AG04450 (cell line): ENCODE data around the gene DNMT3A. TPM values are rescaled to one million over a fixed set of nuclear protein-coding genes. Genes with fewer than 3 reads are reported as not detected.

Experiments used
- CTCF ChIA-PET: fragments of 300-600, 350-600 bp; formaldehyde crosslinking; extraction: SDS; loops from one replicate; lab custom pipeline; 2022; ENCODE audit warnings: antibody characterized with exemption, inconsistent platforms; lab: Charles Lee
- POLR2A ChIA-PET: fragments of 350-600 bp; formaldehyde crosslinking; extraction: SDS; loops from one replicate; lab custom pipeline; 2021; ENCODE audit warnings: antibody characterized with exemption, inconsistent platforms; lab: Yijun Ruan, JAX
- DNase-seq: peaks from one replicate; pipeline ENCODE4 v3.0.0-alpha.2; 2011; ENCODE audit warnings: low read depth, low spot score
- H3K27ac ChIP-seq: one replicate; pipeline ENCODE4 v1.5.1; 2012; ENCODE audit warnings: low read depth, low read length, control low read depth
- H3K27me3 ChIP-seq: one replicate; pipeline ENCODE4 v1.6.0; 2012; ENCODE audit warnings: low read length; ENCODE audit not compliant: control insufficient read depth, insufficient read depth
- H3K4me3 ChIP-seq: 2 replicates; pipeline ENCODE4 v1.5.1; 2011; ENCODE audit warnings: mild to moderate bottlenecking, low read depth, low read length, control low read depth
- H3K9me3 ChIP-seq: 2 replicates; pipeline ENCODE4 v1.5.1; 2012; ENCODE audit warnings: low read length; ENCODE audit not compliant: control insufficient read depth, insufficient read depth
- polyA plus RNA-seq: library from polyadenylated mRNA; depleted of rRNA; stranded (reverse); fragments of >200 nt; gene quantifications from 2 replicates; pipeline ENCODE4 v1.2.3, GENCODE V29; 2011
- TF ChIP-seq, protein P1 (sequence below): IDR thresholded peaks from 2 replicates; pipeline ENCODE4 v1.5.1; 2011; ENCODE audit warnings: low read depth, low read length, control low read depth, inconsistent platforms

DNMT3A gene
- polyA plus RNA-seq, 1 experiment = 4.1 TPM

DNA sequence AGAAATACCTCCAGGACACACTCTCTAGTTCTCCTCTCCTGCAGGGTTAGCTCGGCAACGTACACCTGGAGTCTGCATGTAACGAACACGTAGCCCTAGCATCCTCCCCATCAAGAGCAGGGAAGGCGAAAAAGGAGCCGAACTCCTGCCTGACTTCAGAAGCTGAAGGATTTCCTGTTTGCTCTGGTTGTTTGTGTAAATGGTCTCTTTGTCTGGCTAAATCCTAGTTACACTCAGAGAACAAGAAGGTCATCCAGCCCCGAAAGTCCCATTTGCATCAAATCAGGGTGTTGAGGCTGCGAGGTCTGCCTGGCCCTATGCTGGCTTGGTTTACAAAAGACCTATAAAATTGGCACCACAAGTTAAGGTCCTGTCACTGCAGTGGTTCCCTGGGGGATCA, 107.0 kb downstream of the DNMT3A start:
- ChIA-PET CTCF (no interaction called here), POLR2A (no interaction called here)
- TF ChIP-seq, protein P1, sequence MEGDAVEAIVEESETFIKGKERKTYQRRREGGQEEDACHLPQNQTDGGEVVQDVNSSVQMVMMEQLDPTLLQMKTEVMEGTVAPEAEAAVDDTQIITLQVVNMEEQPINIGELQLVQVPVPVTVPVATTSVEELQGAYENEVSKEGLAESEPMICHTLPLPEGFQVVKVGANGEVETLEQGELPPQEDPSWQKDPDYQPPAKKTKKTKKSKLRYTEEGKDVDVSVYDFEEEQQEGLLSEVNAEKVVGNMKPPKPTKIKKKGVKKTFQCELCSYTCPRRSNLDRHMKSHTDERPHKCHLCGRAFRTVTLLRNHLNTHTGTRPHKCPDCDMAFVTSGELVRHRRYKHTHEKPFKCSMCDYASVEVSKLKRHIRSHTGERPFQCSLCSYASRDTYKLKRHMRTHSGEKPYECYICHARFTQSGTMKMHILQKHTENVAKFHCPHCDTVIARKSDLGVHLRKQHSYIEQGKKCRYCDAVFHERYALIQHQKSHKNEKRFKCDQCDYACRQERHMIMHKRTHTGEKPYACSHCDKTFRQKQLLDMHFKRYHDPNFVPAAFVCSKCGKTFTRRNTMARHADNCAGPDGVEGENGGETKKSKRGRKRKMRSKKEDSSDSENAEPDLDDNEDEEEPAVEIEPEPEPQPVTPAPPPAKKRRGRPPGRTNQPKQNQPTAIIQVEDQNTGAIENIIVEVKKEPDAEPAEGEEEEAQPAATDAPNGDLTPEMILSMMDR = no peak
- no peaks in the 10 kb centered on the region for H3K9me3 ChIP-seq
- no peak overlapping the region for H3K27ac ChIP-seq
- no peaks in the 10 kb centered on the region for H3K27me3 ChIP-seq
- DNase-seq = no peak
- H3K4me3 ChIP-seq = no peak overlapping the region

DNA sequence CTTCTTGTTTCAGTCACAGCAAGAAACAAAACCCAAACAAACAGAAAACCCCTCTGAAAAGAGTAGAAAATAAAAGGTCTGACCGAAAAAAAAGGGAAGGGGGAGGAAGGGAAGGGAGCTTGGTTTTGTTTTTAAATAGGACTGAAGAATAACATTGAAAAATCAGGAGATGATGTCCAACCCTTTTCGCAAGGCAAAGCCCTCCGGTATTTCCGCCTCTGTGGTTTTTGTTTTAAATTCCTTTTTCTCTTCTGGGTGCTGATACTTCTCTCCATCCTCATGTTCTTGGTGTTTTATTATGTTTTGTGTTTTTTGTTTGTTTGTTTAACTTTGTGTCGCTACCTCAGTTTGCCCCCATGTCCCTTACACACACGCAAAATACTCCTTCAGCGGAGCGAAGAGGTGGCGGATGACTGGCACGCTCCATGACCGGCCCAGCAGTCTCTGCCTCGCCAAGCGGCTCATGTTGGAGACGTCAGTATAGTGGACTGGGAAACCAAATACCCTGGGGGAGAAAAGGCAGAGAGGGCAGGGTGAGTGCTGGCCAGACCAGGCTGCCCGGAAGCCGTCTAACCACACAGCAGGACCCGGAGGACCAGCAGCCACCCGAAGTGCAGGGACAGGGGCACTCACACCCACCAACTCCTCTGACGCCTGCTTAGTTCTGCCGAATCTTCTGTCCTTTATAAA, 107.7 kb downstream of the DNMT3A start:
- Histone ChIP-seq H3K4me3 (no peak overlapping the region), H3K9me3 (no peaks in the 10 kb centered on the region), H3K27me3 (no peaks in the 10 kb centered on the region), H3K27ac (no peak overlapping the region)
- no peak for DNase-seq
- POLR2A ChIA-PET = no interaction called here
- TF ChIP-seq, protein P1 = no peak
- CTCF ChIA-PET = no interaction called here

DNA sequence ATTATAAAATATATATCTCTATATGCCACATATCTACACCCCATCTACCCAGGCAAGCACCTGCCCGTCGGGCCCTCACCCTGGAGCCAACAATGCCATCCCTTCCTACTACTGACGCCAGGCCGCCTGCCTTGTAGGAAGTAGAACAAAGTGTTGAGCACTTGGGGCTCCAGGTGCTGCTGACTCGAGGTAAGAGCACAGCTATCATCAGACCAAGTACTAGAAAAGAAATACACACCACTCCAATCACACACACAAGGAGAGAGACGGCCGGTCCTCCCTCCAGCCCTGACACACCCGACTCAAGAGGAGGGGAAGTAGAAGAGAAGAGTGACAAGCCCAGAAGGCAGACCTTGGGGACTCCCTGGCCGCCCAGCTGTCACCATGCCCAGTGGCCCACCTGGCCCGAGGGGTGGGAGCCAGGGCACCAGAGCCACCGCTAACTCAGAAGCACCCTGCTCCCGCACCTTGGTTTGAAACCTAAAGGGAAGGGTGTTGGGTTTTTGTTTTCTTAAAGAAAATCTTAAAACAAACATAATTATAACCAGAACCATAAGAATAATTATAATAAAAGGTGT, 109.4 kb downstream of the DNMT3A start:
- DNase-seq = no peak
- no peak overlapping the region for H3K4me3 ChIP-seq
- CTCF ChIA-PET = no interaction called here
- TF ChIP-seq, protein P1 = no peak
- H3K27ac ChIP-seq = no peak overlapping the region
- no peaks in the 10 kb centered on the region for H3K27me3 ChIP-seq
- POLR2A ChIA-PET = no interaction called here
- H3K9me3 ChIP-seq = no peaks in the 10 kb centered on the region

DNA sequence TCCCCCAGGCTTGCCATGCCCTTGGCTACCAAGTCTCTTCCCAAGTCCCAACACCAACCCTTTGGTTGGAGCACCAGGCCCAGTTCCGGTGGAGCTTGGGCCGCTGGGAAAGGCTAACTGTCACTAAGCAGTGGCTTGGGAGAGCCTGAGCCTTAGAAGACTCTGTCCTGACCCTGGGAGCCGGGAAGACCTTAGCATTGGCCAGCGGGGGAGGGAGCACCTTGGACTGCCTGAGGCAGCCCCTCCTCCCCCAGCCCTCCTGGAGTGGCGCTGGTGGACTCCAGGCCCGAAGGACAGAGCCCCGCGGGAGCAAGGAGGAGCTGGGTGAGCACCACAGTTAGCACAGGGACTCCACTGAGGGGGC, 110.8 kb downstream of the DNMT3A start:
- CTCF ChIA-PET = interaction anchor here (1.5 kb wide), 1 partner anchor 8 kb away, joined by 7 read pairs; no protein-coding TSS in a partner anchor
- TF ChIP-seq, protein P1 = no peak
- no peaks in the 10 kb centered on the region for H3K27me3 ChIP-seq

More for the DNA sequence above, 110.8 kb downstream of the DNMT3A start:
- no peaks in the 10 kb centered on the region for H3K9me3 ChIP-seq
- H3K27ac ChIP-seq = no peak overlapping the region
- DNase-seq = no peak
- no peak overlapping the region for H3K4me3 ChIP-seq
- POLR2A ChIA-PET = interaction anchor here (0.6 kb wide), 1 partner anchor 48 kb away, joined by 11 read pairs; no protein-coding TSS in a partner anchor
